Testis (tissue), 3 donors: ENCODE measurements around the gene ZNF408. TPM values are rescaled to one million over a fixed set of nuclear protein-coding genes. Genes with fewer than 3 reads are reported as not detected.

Experiments
- DNase-seq: peaks from one replicate; pipeline ENCODE4 v3.0.0-alpha.2; 2019
- H3K27ac ChIP-seq, 2 donors: fragments of 200-600 bp; sonication (generic); one replicate each; pipeline ENCODE4 v1.5.1; 2019
- H3K27me3 ChIP-seq: fragments of 200-600 bp; sonication (generic); one replicate; pipeline ENCODE4 v1.5.1; 2019
- H3K36me3 ChIP-seq: fragments of 200-600 bp; sonication (generic); one replicate; pipeline ENCODE4 v1.5.1; 2017; ENCODE audit warnings: low read depth; ENCODE audit errors: missing control alignments
- H3K4me1 ChIP-seq: fragments of 200-600 bp; sonication (generic); one replicate; pipeline ENCODE4 v1.5.1; 2019
- H3K4me3 ChIP-seq, 2 donors: fragments of 200-600 bp; sonication (generic); one replicate each; pipeline ENCODE4 v1.5.1; 2017 to 2019
- H3K9me3 ChIP-seq: fragments of 200-600 bp; sonication (generic); one replicate; pipeline ENCODE4 v1.5.1; 2017
- POLR2A ChIP-seq: fragments of 450-650 bp; IDR thresholded peaks from one replicate; pipeline ENCODE4 v1.6.1; 2017; ENCODE audit warnings: antibody characterized with exemption, mild to moderate bottlenecking, moderate library complexity
- WGBS, 2 donors: methylation state at CpG; one replicate each; pipeline ENCODE4 v1.1.5; 2018; 5-methylcytosine and 5-hydroxymethylcytosine counted together
- intact Hi-C: fragments of 100-400 bp; cut with DNase I; formaldehyde crosslinking; loops from one replicate; pipeline ENCODE4 v1.15.1; 2023; ENCODE audit warnings: low total_unique reads
- polyA plus RNA-seq: library from polyadenylated mRNA; stranded (reverse); fragments of 350-450 nt; fragmentation: Illumina TruSeq; extraction: RNeasy Lipid Tissue Mini Kit (QIAGEN cat#74804); gene quantifications from one replicate; pipeline ENCODE4 v1.2.3, GENCODE V29; 2014; ENCODE audit warnings: low read depth, low replicate concordance; ENCODE audit not compliant: insufficient read depth
- total RNA-seq, 2 donors: library from RNA; depleted of rRNA; stranded (reverse); fragments of >200 nt; gene quantifications; one replicate each; pipeline ENCODE4 v1.2.3, GENCODE V29; 2016
- TF ChIP-seq, protein P1 (sequence below), 3 experiments: fragments of 450-650 bp in 2 of 3; fragments of 200-600 bp in 1 of 3; sonication (generic) in 1 of 3; IDR thresholded peaks; one replicate each; pipeline ENCODE4 v1.5.1; 2016 to 2019; ENCODE audit warnings: antibody characterized with exemption in 3 of 3, mild to moderate bottlenecking in 2 of 3, moderate library complexity in 1 of 3

The ZNF408 gene
- total and polyA plus RNA-seq, 3 donors from 2014 or later = 11.7 to 27.4 (median 18.3) TPM

DNA sequence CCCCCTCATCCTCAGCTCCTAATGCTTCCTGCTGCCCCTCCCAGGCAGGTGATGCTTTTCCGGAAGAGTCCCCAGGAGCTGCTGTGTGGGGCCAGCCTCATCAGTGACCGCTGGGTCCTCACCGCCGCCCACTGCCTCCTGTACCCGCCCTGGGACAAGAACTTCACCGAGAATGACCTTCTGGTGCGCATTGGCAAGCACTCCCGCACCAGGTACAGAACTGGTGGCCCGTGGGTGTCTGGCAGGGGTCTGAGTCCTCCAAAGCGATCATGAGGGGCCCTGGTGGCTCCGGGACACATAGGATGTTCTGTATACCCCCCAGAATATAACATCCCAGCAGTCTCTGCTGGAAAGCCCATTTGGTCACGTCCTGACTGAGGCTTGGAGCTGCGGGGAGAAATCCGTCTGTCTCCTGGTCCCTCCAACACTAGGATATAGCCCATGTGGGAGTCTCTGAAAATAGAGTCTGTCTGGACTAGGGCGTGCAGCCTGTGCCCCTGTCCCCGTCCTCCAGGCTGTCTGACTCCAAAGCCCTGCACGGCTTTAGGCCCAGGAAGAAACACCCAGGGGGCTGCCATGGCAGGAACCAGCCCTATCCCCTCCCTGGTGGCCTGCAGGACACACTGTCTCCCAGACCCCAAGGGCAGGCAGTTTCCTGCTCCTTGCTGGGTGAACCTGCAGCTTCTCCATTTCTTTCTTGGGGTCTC is 27.3 kb downstream of the ZNF408 start:
- H3K27ac ChIP-seq = no peak overlapping the region
- 87 to 88% methylated on average over 5 to 17 of the region's 17 CpGs for WGBS, 2 donors
- H3K36me3 ChIP-seq = no peaks in the 10 kb centered on the region
- DNase-seq = no peak
- H3K4me1 ChIP-seq = no peaks in the 10 kb centered on the region
- TF ChIP-seq, protein P1, sequence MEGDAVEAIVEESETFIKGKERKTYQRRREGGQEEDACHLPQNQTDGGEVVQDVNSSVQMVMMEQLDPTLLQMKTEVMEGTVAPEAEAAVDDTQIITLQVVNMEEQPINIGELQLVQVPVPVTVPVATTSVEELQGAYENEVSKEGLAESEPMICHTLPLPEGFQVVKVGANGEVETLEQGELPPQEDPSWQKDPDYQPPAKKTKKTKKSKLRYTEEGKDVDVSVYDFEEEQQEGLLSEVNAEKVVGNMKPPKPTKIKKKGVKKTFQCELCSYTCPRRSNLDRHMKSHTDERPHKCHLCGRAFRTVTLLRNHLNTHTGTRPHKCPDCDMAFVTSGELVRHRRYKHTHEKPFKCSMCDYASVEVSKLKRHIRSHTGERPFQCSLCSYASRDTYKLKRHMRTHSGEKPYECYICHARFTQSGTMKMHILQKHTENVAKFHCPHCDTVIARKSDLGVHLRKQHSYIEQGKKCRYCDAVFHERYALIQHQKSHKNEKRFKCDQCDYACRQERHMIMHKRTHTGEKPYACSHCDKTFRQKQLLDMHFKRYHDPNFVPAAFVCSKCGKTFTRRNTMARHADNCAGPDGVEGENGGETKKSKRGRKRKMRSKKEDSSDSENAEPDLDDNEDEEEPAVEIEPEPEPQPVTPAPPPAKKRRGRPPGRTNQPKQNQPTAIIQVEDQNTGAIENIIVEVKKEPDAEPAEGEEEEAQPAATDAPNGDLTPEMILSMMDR (IDR thresholded peaks at IDR 0.05) = no peak
- no peak for TF ChIP-seq POLR2A
- H3K27me3 ChIP-seq = no peaks in the 10 kb centered on the region
- no peaks in the 10 kb centered on the region for H3K9me3 ChIP-seq
- intact Hi-C loops = no loop called here
- no peak overlapping the region for H3K4me3 ChIP-seq

DNA sequence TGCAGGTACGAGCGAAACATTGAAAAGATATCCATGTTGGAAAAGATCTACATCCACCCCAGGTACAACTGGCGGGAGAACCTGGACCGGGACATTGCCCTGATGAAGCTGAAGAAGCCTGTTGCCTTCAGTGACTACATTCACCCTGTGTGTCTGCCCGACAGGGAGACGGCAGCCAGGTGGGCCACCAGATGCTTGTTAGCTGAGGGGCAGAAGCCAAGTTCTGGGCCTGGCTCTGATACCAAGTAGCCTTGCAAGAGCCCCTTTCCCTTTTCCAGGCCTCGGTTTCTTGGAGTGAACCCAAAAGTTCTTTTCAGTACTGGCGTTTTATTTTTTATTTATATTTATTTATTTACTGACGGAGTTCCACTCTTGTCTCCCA is 27.8 kb downstream of the ZNF408 start:
- intact Hi-C loops = no loop called here
- Histone ChIP-seq H3K9me3 (no peaks in the 10 kb centered on the region), H3K27me3 (no peaks in the 10 kb centered on the region), H3K27ac (no peak overlapping the region), H3K4me3 (no peak overlapping the region), H3K4me1 (no peaks in the 10 kb centered on the region), H3K36me3 (no peaks in the 10 kb centered on the region)
- TF ChIP-seq, protein P1 (IDR thresholded peaks at IDR 0.05) = no peak
- TF ChIP-seq POLR2A = no peak
- DNase-seq = no peak
- 79 to 84% methylated on average over 9 of the region's 9 CpGs for WGBS, 2 donors

DNA sequence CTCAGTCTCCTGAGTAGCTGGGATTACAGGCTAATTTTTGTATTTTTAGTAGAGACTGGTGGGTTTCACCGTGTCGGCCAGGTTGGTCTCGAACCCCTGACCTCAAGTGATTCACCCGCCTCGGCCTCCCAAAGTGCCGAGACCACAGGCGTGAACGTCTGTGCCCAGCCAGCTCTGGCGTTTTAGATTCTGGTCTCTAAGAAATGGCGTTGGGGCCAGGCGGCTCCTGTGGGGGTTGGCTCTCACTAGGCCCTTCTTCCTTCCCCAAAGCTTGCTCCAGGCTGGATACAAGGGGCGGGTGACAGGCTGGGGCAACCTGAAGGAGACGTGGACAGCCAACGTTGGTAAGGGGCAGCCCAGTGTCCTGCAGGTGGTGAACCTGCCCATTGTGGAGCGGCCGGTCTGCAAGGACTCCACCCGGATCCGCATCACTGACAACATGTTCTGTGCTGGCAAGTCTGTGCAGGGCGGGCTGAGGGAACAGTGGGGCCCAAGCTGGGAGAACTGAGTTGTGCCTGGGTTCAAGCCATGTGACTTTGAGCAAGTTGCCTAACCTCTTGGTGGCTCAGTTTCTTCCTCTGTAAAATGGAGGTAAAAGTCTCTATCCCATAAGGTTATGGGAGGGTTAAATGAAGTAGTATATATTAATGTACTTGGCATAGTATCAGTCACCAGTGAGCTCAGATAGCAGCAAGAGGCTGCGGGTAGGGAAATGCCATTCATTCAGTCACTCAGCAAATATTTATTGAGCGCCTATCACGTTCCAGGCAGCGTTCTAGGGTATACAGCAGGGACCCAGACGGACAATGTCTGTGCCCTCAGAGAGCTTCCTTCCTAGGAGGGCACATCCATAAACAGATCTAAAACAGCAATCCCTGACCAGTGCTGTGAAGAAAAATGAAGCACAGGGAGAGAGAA is 28.5 kb downstream of the ZNF408 start:
- H3K27me3 ChIP-seq = no peaks in the 10 kb centered on the region
- no peak overlapping the region for H3K27ac ChIP-seq
- DNase-seq = no peak
- H3K36me3 ChIP-seq = no peaks in the 10 kb centered on the region
- WGBS, 2 donors = 89 to 90% methylated on average over 24 of the region's 24 CpGs
- no peak overlapping the region for H3K4me3 ChIP-seq
- intact Hi-C loops = no loop called here
- H3K9me3 ChIP-seq = no peaks in the 10 kb centered on the region
- H3K4me1 ChIP-seq = no peaks in the 10 kb centered on the region
- TF ChIP-seq, protein P1 (IDR thresholded peaks at IDR 0.05) = no peak
- no peak for TF ChIP-seq POLR2A

DNA sequence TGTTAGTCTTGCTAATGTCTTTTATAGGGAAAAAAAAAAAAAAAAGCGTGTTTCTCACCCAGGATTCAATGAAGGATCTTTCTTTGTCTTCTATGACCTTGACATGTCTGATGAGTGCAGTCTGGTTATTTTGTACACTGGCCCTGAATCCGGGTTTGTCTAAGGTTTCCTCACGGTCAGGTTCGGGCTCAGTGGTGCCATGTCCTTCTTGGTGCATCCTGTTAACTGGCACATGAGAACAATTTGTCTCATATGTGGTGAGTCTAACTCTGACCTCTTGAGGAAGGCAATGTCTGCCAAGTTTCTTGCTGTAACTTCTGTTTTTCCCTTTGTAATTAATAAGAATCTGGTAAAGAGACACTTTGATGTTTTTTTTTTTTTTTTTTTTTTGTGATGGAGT is 30.7 kb downstream of the ZNF408 start:
- H3K27ac ChIP-seq = no peak overlapping the region
- TF ChIP-seq, protein P1 (IDR thresholded peaks at IDR 0.05) = no peak
- TF ChIP-seq POLR2A = no peak
- intact Hi-C loops = no loop called here
- whole genome bisulfite sequencing, 2 donors = 68 to 75% methylated on average over 4 of the region's 4 CpGs
- no peak for DNase-seq
- H3K9me3 ChIP-seq = no peaks in the 10 kb centered on the region
- H3K36me3 ChIP-seq = no peaks in the 10 kb centered on the region
- H3K27me3 ChIP-seq = no peaks in the 10 kb centered on the region
- H3K4me1 ChIP-seq = no peaks in the 10 kb centered on the region
- no peak overlapping the region for H3K4me3 ChIP-seq
